NCI-H748 (cell line): ENCODE results near the gene PACRG.
"Not testable (repeated sequence)": the region's sequence is repeated elsewhere in the genome, so short reads cannot be mapped to it uniquely, and the experiment has no call there.

Source experiments
- DNase-seq: peaks from one replicate; lab custom pipeline; 2025; ENCODE audit not compliant: unreplicated experiment; lab: John Stamatoyannopoulos, UW

The PACRG gene

GRCh38 chr6:163301726-163302635 is 574.2 kb downstream of the PACRG start:
- DNase-seq, result no peak

GRCh38 chr6:163302747-163303146 is 575.0 kb downstream of the PACRG start:
- DNase-seq, result no peak

GRCh38 chr6:163306000-163306399 is 578.2 kb downstream of the PACRG start:
- DNase-seq, result no peak

GRCh38 chr6:163308629-163309440 is 581.1 kb downstream of the PACRG start:
- DNase-seq, result no peak

GRCh38 chr6:163309491-163310026 is 581.8 kb downstream of the PACRG start:
- DNase-seq, result no peak

- DNase-seq, result no peak
Measured at GRCh38 chr6:163310096-163310972, 582.6 kb downstream of the PACRG start.

GRCh38 chr6:163310973-163311383 is 583.2 kb downstream of the PACRG start:
- no peak for DNase-seq

- peak; percentile 28 for DNase-seq
Measured at GRCh38 chr6:163311830-163312229, 584.1 kb downstream of the PACRG start.

- no peak for DNase-seq
Measured at GRCh38 chr6:163313566-163313965, 585.8 kb downstream of the PACRG start.

- no peak for DNase-seq
Measured at GRCh38 chr6:163313981-163314380, 586.2 kb downstream of the PACRG start.

- DNase-seq, result no peak
Measured at GRCh38 chr6:163314791-163315470, 587.2 kb downstream of the PACRG start.

- not testable (repeated sequence) for DNase-seq
Measured at GRCh38 chr6:163316866-163317495, 589.2 kb downstream of the PACRG start.

- DNase-seq, result no peak
Measured at GRCh38 chr6:163318071-163318786, 590.5 kb downstream of the PACRG start.

- DNase-seq, result no peak
Measured at GRCh38 chr6:163319609-163320366, 592.0 kb downstream of the PACRG start.

- no peak for DNase-seq
Measured at GRCh38 chr6:163320402-163320801, 592.6 kb downstream of the PACRG start.

- no peak for DNase-seq
Measured at GRCh38 chr6:163320804-163321203, 593.0 kb downstream of the PACRG start.

- DNase-seq, result no peak
Measured at GRCh38 chr6:163321717-163322116, 593.9 kb downstream of the PACRG start.

GRCh38 chr6:163323274-163323673 is 595.5 kb downstream of the PACRG start:
- no peak for DNase-seq
